GM21529 (cell line): ENCODE results near the gene KRTAP10-10.
"Not testable (repeated sequence)": the region's sequence is repeated elsewhere in the genome, so short reads cannot be mapped to it uniquely, and the experiment has no call there.

Experiments
- ATAC-seq: cut with Tn5 transposase; IDR thresholded peaks from one replicate; pipeline ENCODE4 v1.9.1; 2021; ENCODE audit not compliant: unreplicated experiment

Gene KRTAP10-10

GRCh38 chr21:44650265-44650972 is 13.3 kb downstream of the KRTAP10-10 start:
- ATAC-seq: no peak

- ATAC-seq: no peak
Measured at GRCh38 chr21:44650973-44651675, 14.0 kb downstream of the KRTAP10-10 start.

GRCh38 chr21:44653123-44653522 is 16.0 kb downstream of the KRTAP10-10 start:
- no peak for ATAC-seq

- no peak for ATAC-seq
Measured at GRCh38 chr21:44653656-44654575, 16.8 kb downstream of the KRTAP10-10 start.

- ATAC-seq: no peak
Measured at GRCh38 chr21:44654576-44655175, 17.5 kb downstream of the KRTAP10-10 start, which contains the start of gene KRTAP12-4. Gene KRTAP12-4, minus strand, starts transcription at chr21:44654659. Its CDS starts 45 bp downstream, at chr21:44654614.

DNA sequence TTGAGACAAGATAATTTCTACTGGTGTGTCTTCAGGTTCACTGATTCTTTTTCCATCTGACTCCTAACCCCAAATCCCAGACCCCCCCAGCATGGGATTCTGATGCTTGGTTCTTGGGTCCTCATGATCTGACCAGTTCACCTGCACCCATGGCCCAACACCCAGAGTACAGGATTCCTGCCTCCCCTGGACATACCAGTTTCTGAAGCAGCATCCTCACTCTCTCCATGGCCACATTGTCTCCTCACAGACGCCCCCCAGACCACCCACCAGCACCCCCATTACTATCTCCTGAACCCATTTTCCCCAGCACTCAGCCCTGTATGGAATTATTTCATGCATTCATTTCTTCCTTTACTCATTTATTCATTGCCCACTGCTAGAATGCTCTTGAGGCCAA is 19.7 kb downstream of the KRTAP10-10 start:
- ATAC-seq: no peak

GRCh38 chr21:44657635-44658540 is 20.7 kb downstream of the KRTAP10-10 start, which contains the start of gene KRTAP12-3:
Gene KRTAP12-3, plus strand, starts transcription at chr21:44657932. Its CDS starts 48 bp downstream, at chr21:44657980.
- ATAC-seq: no peak

DNA sequence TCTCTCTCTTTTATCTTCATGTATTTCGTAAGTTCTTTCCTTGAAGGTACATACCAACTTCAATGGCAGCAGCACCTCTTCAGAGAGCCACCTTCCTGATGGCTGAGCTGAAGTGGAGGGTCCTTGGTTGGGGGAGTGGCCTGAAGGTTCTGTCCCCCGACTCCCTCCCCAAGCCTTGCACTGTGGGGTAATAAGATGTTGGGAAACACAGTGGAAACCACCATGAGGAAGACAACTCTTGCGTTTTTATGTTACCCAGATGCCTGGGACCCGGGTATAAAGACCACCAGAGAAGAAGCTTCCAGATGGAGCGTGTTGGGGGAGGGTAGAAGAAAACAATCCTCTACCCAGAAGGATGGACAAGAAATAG is 21.4 kb downstream of the KRTAP10-10 start:
- no peak for ATAC-seq

DNA sequence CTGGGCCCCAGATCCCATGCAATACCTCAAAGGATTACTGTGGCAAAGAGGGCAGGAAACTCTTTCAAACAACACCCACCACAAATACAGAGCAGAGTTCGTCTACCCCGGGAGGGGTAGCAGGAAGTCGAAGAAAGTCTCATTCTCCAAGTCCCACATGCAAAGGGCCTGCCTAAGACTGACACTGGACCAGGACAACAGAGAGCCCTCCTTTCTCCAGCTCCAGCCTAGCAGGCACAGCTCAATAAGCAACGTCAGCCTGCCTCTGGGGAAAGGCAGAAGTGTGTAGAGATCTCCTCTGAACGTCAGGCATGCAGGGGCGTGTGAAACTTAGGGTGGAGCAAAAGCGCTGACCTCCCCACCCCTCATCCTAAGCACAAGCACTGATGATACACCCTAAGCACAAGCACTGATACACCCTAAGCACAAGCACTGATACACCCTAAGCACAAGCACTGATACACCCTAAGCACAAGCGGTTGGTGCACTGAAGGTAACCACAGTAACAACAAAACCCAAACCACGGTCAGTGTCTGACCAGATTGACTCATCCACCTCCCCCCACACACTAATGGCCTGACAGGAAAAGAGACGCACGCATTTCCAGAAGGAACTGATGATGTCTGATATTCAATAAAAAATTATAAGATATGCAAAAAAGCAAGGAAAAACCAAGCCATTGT is 21.9 kb downstream of the KRTAP10-10 start:
- no peak for ATAC-seq

DNA sequence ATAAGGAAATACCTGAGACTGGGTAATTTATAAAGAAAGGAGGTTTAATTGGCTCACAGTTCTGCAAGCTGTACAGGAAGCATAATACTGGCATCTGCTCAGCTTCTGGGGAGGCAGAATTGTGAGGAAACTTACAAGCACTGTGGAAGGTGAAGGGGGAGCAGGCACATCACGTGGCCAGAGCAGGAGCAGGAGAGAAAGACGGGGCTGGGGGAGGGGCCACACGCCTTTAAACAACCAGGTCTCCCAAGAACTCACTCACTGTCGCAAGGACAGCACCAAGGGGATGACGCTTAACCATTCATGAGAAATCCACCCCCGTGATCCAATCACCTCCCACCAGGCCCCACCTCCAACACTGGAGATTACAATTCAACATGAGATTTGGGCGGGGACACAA is 24.4 kb downstream of the KRTAP10-10 start:
- ATAC-seq: not testable (repeated sequence)

- no peak for ATAC-seq
Measured at GRCh38 chr21:44664691-44665090, 27.5 kb downstream of the KRTAP10-10 start.

- no peak for ATAC-seq
Measured at GRCh38 chr21:44666401-44667320, 29.5 kb downstream of the KRTAP10-10 start, which contains the start of gene KRTAP12-2. Gene KRTAP12-2, minus strand, starts transcription at chr21:44666927. Its CDS starts 41 bp downstream, at chr21:44666886.

DNA sequence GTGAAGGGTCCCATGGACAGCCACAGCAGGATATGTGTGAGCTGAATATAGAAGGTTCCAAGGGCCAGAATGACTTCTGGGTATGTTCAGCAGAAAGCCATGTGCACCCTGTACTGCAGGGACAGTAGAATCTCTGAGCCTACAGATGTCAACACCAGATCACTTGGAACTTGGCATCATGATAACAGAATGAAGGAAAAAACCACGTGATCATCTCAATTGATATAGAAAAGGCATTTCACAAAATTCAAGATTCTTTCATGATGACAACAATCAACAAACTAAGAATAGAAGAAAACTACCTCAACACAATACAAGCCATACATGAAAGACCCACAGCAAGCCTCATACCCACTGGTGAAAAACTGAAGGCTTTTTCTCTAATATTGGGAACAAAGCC is 30.5 kb downstream of the KRTAP10-10 start:
- no peak for ATAC-seq

- no peak for ATAC-seq
Measured at GRCh38 chr21:44670642-44671432, 33.7 kb downstream of the KRTAP10-10 start.

- no peak for ATAC-seq
Measured at GRCh38 chr21:44671911-44672310, 34.8 kb downstream of the KRTAP10-10 start.

DNA sequence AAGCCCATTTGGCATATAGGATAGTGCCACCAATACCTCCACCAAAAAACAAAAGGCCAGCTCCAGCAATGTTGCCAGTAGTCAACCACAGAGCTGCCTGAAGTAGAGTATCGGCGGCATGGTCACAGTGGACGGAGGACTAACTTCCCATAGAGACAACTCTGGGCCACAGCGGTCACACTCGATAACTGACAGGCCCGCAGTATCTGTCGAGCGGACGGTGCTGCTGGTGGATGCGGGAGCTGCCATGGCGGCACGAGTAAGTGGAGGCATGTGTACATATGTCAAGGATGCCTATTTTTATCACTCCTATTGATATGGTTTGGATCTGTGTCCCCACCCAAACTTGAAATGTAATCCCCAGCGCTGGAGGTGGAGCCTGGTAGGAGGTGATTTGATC is 40.7 kb downstream of the KRTAP10-10 start:
- ATAC-seq: no peak

DNA sequence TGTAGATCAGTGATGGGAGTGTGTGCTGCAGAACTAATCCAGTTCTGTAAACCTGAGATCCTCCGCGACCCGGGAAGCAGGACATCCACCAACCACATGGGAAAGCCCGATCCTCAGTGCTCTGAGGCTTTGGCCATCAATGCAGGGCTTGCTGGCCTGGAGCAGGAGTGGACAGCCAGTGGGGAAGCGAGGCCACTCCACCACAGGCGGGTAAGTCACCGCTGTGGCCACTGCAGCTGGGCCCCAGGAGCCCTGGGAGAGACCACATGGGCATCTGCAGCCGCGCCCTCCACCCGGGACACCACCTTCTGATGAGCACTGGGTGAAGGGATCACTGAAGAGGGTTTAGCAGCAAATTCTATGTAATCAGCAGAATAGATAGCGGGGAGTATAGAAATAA is 44.0 kb downstream of the KRTAP10-10 start:
- ATAC-seq: no peak
